GM23338 (cell line): Measurements from ENCODE around the gene SLC6A18.

Source experiments
- EZH2 ChIP-seq: fragments of 200-600 bp; sonication (generic); IDR thresholded peaks from one replicate; pipeline ENCODE4 v1.8.0; 2017; ENCODE audit warnings: antibody characterized with exemption, mild to moderate bottlenecking, low read depth; ENCODE audit not compliant: unreplicated experiment
- NANOG ChIP-seq: IDR thresholded peaks from 2 replicates; pipeline ENCODE4 v1.6.1; 2016; ENCODE audit warnings: antibody characterized with exemption, borderline replicate concordance
- POLR2AphosphoS5 ChIP-seq: IDR thresholded peaks from 2 replicates; pipeline ENCODE4 v1.6.1; 2016; ENCODE audit warnings: antibody characterized with exemption, low read depth
- TF ChIP-seq, protein P1 (sequence below), 2 experiments: fragments of 200-600 bp in 1 of 2; sonication (generic) in 1 of 2; conservative IDR thresholded peaks; 2 replicates each; pipeline versions ENCODE4 v1.5.1 to v1.6.1; 2016 to 2017; ENCODE audit warnings: antibody characterized with exemption in 2 of 2, low read depth in 2 of 2, mild to moderate bottlenecking in 2 of 2, moderate library complexity in 1 of 2

DNA sequence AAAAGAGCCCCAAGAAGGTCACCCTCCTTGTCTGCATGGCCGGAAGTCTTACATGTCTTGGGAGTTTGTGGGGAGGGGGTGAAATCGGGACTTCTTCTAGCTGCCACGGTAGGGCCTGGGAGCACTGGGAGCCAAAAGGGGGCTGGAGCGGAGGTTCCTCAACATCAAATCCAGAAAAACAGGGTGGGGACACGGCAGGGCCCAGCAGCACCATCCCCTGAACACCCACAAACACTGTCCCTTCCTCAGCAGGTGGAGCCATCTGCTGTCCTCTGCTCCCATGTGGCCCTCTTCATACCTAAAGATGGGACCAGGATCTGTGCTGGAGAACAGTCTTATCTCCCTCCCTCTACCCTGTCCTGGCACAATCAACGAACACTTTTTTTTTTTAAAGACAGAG is 67.0 kb downstream of the SLC6A18 start:
- TF ChIP-seq, protein P1, sequence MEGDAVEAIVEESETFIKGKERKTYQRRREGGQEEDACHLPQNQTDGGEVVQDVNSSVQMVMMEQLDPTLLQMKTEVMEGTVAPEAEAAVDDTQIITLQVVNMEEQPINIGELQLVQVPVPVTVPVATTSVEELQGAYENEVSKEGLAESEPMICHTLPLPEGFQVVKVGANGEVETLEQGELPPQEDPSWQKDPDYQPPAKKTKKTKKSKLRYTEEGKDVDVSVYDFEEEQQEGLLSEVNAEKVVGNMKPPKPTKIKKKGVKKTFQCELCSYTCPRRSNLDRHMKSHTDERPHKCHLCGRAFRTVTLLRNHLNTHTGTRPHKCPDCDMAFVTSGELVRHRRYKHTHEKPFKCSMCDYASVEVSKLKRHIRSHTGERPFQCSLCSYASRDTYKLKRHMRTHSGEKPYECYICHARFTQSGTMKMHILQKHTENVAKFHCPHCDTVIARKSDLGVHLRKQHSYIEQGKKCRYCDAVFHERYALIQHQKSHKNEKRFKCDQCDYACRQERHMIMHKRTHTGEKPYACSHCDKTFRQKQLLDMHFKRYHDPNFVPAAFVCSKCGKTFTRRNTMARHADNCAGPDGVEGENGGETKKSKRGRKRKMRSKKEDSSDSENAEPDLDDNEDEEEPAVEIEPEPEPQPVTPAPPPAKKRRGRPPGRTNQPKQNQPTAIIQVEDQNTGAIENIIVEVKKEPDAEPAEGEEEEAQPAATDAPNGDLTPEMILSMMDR (conservative IDR thresholded peaks at IDR 0.05; ENCODE audit: low read depth in 2 of 2) = no peak; a peak in 1 of 4 replicates
- no peak for TF ChIP-seq POLR2AphosphoS5
- no peak for TF ChIP-seq EZH2
- no peak for TF ChIP-seq NANOG
